ENCODE measurements around the gene SAMD4A.
"Not testable (repeated sequence)": the region's sequence is repeated elsewhere in the genome, so short reads cannot be mapped to it uniquely, and the experiment has no call there.

The SAMD4A gene

GRCh38 chr14:54742492-54743350 lies 175.8 kb downstream of the SAMD4A start:
- no peak for DNase-seq

DNA sequence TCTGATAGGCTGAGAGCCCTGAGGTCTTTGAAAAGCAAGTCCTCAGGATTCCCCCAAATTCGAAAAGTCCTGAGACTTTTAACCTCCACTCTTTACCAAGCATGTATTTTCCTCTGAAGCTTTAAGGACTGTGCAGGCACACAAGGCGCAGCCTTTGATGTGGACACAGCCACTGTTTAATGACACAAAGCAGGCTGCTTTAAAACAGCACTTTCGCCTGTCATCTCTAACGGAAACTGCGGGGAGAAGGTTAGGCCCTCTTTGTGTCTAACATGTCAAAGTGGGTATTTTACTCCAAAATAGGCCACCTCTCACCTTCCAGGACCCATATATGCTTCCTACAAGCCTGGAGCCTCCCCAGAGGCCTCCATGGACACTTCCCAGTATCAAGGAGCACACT lies 176.5 kb downstream of the SAMD4A start:
- DNase-seq, result no peak

- DNase-seq, result no peak
These were observed 179.1 kb downstream of the SAMD4A start for GRCh38 chr14:54746019-54746418.

GRCh38 chr14:54747616-54748015 lies 180.7 kb downstream of the SAMD4A start:
- DNase-seq, result no peak

DNA sequence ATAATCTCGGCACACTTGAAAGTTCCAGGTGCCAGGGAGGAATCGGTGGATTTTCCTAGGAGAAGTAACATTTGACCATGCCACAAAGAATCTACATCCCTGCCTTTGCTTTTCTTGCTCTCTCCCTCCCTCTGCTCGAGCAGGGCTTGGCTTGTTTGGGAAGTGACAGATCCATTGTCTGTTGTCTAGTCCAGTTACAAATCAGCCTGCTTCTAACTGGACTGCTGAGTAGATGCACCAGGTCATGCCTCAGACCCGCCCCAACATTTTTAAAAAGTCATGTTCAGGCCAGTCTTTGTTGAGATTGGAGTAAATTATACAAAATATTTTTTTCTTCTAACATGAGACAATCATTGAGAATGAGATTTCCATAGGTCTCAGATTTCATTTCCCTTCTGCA lies 182.3 kb downstream of the SAMD4A start:
- DNase-seq, result no peak

DNA sequence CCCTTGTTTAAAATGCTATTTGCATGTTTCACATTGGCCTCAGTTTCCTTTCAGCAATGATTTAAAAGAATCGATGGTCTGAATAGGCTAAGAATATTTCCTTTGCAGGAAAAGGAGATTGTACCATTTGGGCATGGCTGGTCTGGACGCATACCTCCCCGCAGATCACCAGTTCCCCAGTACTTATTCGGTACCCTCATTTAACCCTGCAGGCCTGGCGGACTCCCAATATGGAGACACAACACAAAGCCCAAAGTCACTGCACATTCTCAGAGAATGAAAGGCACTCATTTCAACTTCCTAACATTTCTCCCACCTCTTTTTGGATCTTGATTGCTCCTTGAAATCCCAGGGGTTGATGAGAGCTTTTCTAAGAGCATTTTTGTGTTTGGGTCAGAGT lies 182.8 kb downstream of the SAMD4A start:
- no peak for DNase-seq

GRCh38 chr14:54752611-54753010 lies 185.7 kb downstream of the SAMD4A start:
- not testable (repeated sequence) for DNase-seq

DNA sequence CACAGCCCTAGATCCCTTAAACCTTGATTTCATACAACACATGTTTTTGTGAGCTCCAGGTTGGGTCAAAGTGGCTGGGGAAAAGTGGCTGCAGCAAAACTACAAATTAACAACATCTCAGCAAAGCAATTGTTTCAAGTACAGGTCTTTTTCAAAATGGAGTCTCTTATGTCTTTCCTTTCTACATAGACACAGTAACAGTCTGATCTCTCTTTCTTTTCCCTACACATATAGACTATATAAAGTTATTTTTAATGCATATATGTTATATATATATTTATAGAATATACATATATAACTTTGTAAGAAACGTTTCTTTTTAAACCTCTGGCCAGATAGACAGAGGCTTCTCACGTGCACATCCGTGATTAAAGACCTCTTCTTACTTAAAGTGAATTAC lies 186.5 kb downstream of the SAMD4A start:
- DNase-seq, result not testable (repeated sequence)

GRCh38 chr14:54754116-54754622 lies 187.2 kb downstream of the SAMD4A start:
- DNase-seq, result no peak

DNA sequence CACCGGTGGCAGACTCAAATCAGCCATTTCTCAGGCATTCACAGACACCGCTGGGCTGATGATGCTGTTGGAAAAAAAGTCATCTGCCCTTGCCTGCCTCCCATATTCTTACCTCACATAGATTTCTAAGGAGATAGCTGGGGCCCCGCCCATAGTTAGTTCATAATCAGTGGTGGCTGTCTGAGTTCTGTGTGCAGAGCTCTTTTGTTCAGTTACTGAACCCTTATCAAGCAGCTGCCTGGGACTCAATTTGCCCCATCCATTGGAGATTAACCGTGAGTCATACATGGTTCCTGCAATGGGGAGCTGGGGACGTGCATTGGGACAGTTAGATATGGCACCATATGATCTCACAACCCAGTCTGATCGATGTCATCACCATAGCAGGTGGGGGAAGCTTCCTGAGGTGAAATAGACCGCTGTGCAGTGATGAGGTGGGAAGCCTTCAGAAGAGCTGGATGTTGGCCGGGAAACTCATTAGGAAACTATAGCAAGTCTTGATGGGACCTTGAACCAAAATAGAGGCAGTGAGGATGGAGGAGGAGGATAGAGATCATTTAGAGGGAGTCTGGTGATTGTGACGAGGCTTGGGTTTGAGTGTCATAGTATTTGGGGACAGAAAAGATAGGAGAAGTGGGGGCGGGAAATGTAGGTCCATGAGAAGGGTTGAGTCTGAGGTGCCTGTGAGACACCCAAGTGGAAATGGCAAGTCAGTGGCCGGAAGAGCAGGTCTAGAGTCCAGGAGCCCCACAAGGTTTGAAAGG lies 187.9 kb downstream of the SAMD4A start:
- no peak for DNase-seq

- DNase-seq, result no peak
These were observed 189.9 kb downstream of the SAMD4A start for GRCh38 chr14:54756656-54757392.

DNA sequence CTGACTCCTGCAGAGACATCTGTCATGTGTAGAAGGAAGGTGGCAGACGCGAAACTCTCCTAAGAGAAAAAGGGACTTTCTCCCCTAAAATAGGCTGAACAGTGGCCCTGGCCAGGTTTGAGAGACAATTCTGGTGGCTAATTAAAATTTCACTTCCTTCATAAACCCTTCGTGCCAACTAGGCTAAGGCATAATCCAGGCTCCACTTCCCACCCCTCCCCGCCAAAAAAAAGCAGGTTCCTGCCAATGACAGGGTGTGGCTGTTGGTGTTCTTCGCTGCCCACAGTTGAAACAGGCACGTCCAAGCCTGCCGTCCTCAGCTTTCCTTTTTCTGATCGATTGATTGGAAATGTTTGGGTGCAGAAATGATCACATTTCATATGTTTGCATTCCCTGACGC lies 191.1 kb downstream of the SAMD4A start:
- no peak for DNase-seq

- no peak for DNase-seq
These were observed 193.2 kb downstream of the SAMD4A start for GRCh38 chr14:54759982-54760585.

DNA sequence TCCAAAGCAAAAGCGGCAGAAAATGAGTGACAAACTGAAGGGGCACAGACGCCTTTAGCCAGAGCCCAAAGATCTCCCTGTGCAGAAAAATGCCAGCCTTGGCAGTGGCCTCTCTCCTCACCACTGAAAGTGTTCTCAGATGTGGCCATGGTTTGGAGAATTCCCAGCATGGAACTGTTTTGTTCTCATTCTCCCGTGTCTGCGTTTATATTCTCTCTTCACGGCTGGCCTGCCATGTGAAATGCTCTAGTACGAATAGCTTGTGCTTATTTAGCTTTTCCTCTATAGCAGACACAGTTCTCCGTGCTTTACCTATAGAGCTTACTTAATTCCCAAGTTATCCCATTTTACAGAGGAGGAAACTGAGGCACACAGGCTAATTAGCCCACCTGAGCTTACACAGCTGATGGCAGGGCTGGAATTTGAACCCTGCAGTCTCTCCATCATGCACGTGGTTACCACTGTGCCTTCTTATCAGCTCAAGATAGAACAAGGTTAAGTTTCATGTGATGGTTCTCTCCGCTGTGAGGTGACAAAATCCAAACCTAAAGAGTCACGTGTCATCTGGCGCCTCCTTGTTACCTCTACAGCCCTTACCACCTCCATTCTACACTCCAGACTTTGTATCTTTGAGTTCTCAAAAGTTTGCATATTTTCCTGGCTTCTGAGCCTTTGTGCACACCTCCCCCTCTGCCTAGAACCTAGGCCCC lies 194.1 kb downstream of the SAMD4A start:
- no peak for DNase-seq

DNA sequence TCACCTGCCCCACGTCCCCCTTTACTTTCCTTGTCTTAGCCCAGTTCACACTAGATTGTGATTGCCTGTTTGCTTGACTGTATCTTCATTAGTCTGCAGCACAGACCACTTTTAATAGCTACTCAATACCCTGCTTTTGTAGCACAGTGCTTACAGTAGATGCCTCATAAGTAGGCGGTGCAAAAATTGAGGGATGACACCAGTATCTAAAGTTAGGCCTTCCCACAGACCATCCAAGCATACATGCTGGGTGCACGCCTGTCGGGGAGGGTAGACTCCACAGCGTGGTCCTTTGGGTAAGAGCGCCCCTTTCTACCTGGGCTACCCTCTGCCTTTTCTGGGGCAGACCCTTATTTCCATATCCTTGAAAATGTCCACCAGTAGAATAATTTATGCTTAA lies 194.9 kb downstream of the SAMD4A start:
- no peak for DNase-seq

DNA sequence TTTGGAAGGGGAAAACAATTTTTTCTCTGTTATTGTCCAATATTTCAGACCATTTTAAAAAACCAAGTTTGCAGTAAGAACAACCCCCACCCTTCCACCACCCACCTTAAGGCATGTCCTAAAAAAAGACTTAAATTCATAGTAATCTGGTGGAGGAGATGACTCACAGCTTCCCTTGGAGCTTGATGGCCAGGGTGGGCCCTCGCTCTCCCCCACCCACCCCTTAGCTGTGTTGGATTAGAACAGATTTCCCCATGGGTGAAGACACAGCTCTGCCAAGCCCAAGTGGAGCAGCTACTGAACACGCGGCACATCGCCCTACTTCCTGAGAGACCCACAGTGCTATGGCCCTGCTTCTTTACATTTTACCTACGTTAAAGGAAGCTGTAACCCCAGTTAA lies 195.4 kb downstream of the SAMD4A start:
- no peak for DNase-seq

DNA sequence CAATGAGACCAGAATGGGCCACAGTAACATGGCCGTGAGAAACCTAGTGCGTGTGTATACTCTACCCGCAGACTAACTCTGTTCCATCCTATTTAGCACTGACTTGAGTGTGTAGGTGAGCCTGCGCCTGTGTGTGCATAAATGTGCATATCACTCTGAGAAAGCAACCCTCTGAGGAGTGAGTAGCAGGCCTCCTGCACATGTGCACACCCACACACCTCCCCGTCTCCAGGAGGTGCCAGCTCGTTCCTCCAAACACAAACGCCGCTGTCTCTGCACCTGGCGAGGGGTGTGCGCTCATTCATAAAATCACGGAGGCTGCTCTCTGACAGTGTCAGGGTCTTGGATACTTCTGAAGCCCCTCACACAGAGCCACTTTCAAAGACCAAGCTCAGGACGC lies 196.8 kb downstream of the SAMD4A start:
- DNase-seq, result no peak

DNA sequence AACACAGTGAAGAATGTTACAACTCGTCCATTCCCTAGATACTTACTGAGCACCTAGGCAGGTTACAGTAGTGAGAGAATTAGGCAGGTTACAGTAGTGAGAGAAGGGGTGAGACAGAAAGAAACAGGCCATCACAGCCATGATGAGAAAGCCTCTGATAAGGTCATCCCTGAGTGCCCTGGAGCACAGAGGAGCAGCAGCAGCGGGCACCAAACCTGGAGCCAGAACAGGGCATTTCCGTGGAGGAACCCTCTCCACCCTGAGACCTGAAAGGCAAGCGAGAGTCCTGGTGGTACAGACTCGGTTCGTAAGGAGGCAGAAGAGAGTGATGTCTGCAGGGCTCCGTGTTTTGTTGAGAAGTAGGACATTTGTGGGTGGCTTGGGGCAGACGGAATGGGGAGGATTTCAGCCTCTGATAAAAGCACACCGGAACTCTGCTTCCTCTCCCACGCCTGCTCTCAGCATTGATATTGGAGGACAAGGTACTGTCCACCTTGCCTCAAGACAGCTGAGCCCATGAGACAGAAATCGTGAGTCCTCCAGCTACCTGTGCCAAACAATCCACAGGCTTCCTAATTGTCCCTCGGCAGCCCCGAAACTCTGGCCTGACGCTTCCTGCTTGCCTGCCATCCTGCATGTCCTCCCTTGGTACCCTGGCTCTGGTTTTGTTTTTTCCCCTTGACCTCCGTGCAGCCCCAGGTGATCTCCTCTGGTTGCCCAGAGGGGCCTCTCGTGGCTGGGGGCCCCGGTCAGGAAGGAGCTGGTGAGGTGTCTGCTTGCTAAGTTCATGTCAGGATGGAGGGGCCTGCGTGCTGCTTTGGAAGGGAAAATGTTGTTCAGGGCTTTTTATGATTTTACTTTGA lies 199.6 kb downstream of the SAMD4A start:
- no peak for DNase-seq

DNA sequence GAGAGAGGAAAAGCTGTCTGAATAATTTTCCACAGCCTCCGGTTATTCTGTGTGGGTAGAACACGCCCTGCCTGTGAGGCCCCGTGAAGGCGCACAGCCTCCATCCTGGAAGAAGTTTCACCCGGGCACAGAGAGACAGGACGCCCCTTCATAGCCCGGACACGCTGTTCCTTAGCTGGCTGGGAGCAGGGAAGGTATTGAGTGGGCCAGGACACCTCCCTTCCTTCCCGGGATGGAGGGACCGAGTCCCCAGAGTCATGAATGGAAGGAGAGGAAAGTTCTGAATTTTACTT lies 200.2 kb downstream of the SAMD4A start:
- no peak for DNase-seq

DNA sequence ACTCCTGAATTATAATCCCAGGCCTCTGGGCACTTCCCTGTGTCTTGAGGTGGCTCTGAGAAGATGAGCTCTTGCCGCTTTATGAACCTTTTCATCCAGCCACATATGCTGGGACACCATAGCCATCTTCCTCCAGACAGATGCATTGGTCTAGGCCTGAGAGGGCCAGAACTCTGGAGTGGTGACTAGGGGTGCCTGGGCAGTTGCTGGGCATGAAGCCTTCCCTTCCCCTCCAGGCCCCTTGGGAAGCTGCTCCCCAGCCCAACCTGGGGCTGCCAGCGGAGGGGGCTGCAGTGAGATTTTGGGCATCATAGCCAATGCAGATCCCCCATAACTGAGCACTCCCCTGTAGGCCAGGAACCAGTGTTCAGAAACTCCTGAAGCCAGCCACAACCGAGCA lies 200.5 kb downstream of the SAMD4A start:
- no peak for DNase-seq

GRCh38 chr14:54768501-54769129 lies 201.7 kb downstream of the SAMD4A start:
- DNase-seq, result no peak

Measured in activated CD8-positive, alpha-beta memory T cell treated with anti-CD3 and anti-CD28 coated beads, Interleukin-2, amount 50 U/mL, for 4 hours (primary cell).